HCT116 (cell line): ENCODE measurements around the gene ELOA. TPM values are rescaled to one million over a fixed set of nuclear protein-coding genes. Genes with fewer than 3 reads are reported as not detected.

Experiments used
- ATAC-seq: fragments of 200-7000 bp; cut with Tn5 transposase; 2 replicates; pipeline ENCODE4 v1.9.1; 2020; ENCODE audit warnings: mild to moderate bottlenecking, moderate library complexity
- BruUV-seq: library from RNA; stranded (reverse); fragments of 400-500 nt; replicated peaks from 2 replicates; lab custom pipeline; 2021; lab: Mats Ljungman, UMichigan
- CTCF ChIA-PET: fragments of 300-600 bp; sonication (Branson Sonifier 250); formaldehyde crosslinking; loops from one replicate; lab custom pipeline; 2021; ENCODE audit warnings: antibody characterized with exemption; lab: Charles Lee
- POLR2A ChIA-PET: fragments of 300-600, 350-600 bp; sonication (Branson Sonifier 250); formaldehyde crosslinking; loops from one replicate; lab custom pipeline; 2021; ENCODE audit warnings: antibody characterized with exemption; lab: Charles Lee
- RAD21 ChIA-PET, 2 experiments: fragments of 300-600 bp; sonication (Branson Sonifier 250); formaldehyde crosslinking; loops; one replicate each; lab custom pipeline; 2023; ENCODE audit warnings: low total read pairs in 2 of 2; ENCODE audit not compliant: uncharacterized antibody in 2 of 2, unreplicated experiment in 2 of 2, low non-redundant PET in 1 of 2; lab: Charles Lee
- DNase-seq: peaks from one replicate; pipeline ENCODE4 v3.0.0-alpha.2; 2010; ENCODE audit warnings: low read depth, low spot score
- H2AFZ ChIP-seq: fragments of 200-600 bp; shearing (Covaris generic), sonication (generic); 2 replicates; pipeline ENCODE4 v1.6.1; 2017; ENCODE audit warnings: low read depth, mixed run types, mixed read lengths, antibody characterized with exemption, low read length; ENCODE audit not compliant: poor library complexity, severe bottlenecking
- H3K27ac ChIP-seq: 2 replicates; pipeline ENCODE4 v1.5.1; 2012; ENCODE audit warnings: low read depth, low read length
- H3K27me3 ChIP-seq: fragments of 200-600 bp; sonication (generic); 2 replicates; pipeline ENCODE4 v1.6.1; 2016; ENCODE audit warnings: mixed run types, low read length, mixed read lengths; ENCODE audit not compliant: insufficient read depth
- H3K36me3 ChIP-seq, 2 experiments: fragments of 200-500 bp in 1 of 2; fragments of 200-600 bp in 1 of 2; sonication (Bioruptor generic) in 1 of 2; sonication (generic) in 1 of 2; 2 replicates each; pipeline versions ENCODE4 v1.5.1 to v1.6.1; 2014 to 2016; ENCODE audit warnings: low read length in 2 of 2, inconsistent platforms in 1 of 2, mixed read lengths in 1 of 2, mixed run types in 1 of 2; ENCODE audit not compliant: insufficient read depth in 2 of 2, control insufficient read depth in 1 of 2
- H3K4me1 ChIP-seq, 2 experiments: fragments of 200-600 bp in 1 of 2; sonication (generic) in 1 of 2; 2 replicates each; pipeline versions ENCODE4 v1.5.1 to v1.6.1; 2012 to 2017; ENCODE audit warnings: low read length in 2 of 2, inconsistent platforms in 1 of 2, mild to moderate bottlenecking in 1 of 2, mixed read lengths in 1 of 2, mixed run types in 1 of 2, moderate library complexity in 1 of 2; ENCODE audit not compliant: insufficient read depth in 2 of 2, control insufficient read depth in 1 of 2
- H3K4me2 ChIP-seq: fragments of 200-600 bp; sonication (generic); 2 replicates; pipeline ENCODE4 v1.6.1; 2017; ENCODE audit warnings: mixed run types, low read length, mixed read lengths
- H3K4me3 ChIP-seq, 2 experiments: fragments of 200-600 bp in 1 of 2; sonication (generic) in 1 of 2; replicated peaks in 1 of 2; 2 replicates each; pipeline ENCODE4 v1.5.1; 2011 to 2016; ENCODE audit warnings: low read length in 2 of 2, control low read depth in 1 of 2, low read depth in 1 of 2, mild to moderate bottlenecking in 1 of 2, mixed read lengths in 1 of 2, mixed run types in 1 of 2
- H3K79me2 ChIP-seq: fragments of 200-600 bp; sonication (generic); 2 replicates; pipeline ENCODE4 v1.6.1; 2017; ENCODE audit warnings: mild to moderate bottlenecking, mixed run types, low read length, moderate library complexity, mixed read lengths; ENCODE audit not compliant: insufficient read depth
- H3K9ac ChIP-seq: fragments of 200-600 bp; sonication (generic); 2 replicates; pipeline ENCODE4 v1.6.1; 2016; ENCODE audit warnings: low read length, mixed read lengths
- H3K9me2 ChIP-seq: fragments of 200-600 bp; sonication (generic), shearing (Covaris generic); 2 replicates; pipeline ENCODE4 v1.6.1; 2017; ENCODE audit warnings: mixed run types, mild to moderate bottlenecking, moderate library complexity; ENCODE audit not compliant: insufficient read depth
- H3K9me3 ChIP-seq, 2 experiments: fragments of 200-500 bp in 1 of 2; fragments of 200-600 bp in 1 of 2; sonication (Bioruptor generic) in 1 of 2; sonication (generic) in 1 of 2; 2 replicates each; pipeline ENCODE4 v1.6.1; 2014 to 2017; ENCODE audit warnings: low read length in 2 of 2, mixed read lengths in 2 of 2, inconsistent platforms in 1 of 2, low read depth in 1 of 2, mild to moderate bottlenecking in 1 of 2, mixed run types in 1 of 2, moderate library complexity in 1 of 2; ENCODE audit not compliant: control insufficient read depth in 1 of 2, insufficient read depth in 1 of 2
- H4K20me1 ChIP-seq: fragments of 200-600 bp; sonication (generic), shearing (Covaris generic); 2 replicates; pipeline ENCODE4 v1.6.1; 2017; ENCODE audit warnings: mixed run types, mild to moderate bottlenecking, moderate library complexity; ENCODE audit not compliant: insufficient read depth
- EGR1 ChIP-seq: IDR thresholded peaks from 2 replicates; pipeline ENCODE4 v1.6.1; 2012; ENCODE audit warnings: low read depth
- ELF1 ChIP-seq: IDR thresholded peaks from 2 replicates; pipeline ENCODE4 v1.6.1; 2012; ENCODE audit warnings: low read depth, borderline replicate concordance
- EZH2 ChIP-seq: fragments of 200-600 bp; sonication (generic); IDR thresholded peaks from 2 replicates; pipeline ENCODE4 v1.6.1; 2017; ENCODE audit warnings: antibody characterized with exemption, mixed run types
- EZH2phosphoT487 ChIP-seq: fragments of 200-600 bp; IDR thresholded peaks from 2 replicates; pipeline ENCODE4 v1.6.1; 2018; ENCODE audit warnings: antibody characterized with exemption, borderline replicate concordance
- JUND ChIP-seq: IDR thresholded peaks from 2 replicates; pipeline ENCODE4 v1.6.1; 2012
- POLR2A ChIP-seq: IDR thresholded peaks from 2 replicates; pipeline ENCODE4 v1.7.0; 2011; ENCODE audit warnings: borderline replicate concordance; ENCODE audit not compliant: insufficient read depth, insufficient read length; ENCODE audit errors: extremely low read depth
- RAD21 ChIP-seq: IDR thresholded peaks from 2 replicates; pipeline ENCODE4 v1.6.1; 2012; ENCODE audit warnings: low read depth, mild to moderate bottlenecking
- REST ChIP-seq: IDR thresholded peaks from 2 replicates; pipeline ENCODE4 v1.6.1; 2012; ENCODE audit warnings: low read depth
- SP1 ChIP-seq: IDR thresholded peaks from 2 replicates; pipeline ENCODE4 v1.6.1; 2012; ENCODE audit warnings: low read depth
- TCF7L2 ChIP-seq: IDR thresholded peaks from 2 replicates; pipeline ENCODE4 v1.7.0; 2011; ENCODE audit warnings: borderline replicate concordance, inconsistent platforms; ENCODE audit not compliant: insufficient read depth, insufficient read length; ENCODE audit errors: extremely low read depth
- YY1 ChIP-seq: IDR thresholded peaks from 2 replicates; pipeline ENCODE4 v1.6.1; 2011; ENCODE audit warnings: low read length, low read depth, moderate library complexity, mild to moderate bottlenecking; ENCODE audit not compliant: insufficient replicate concordance; ENCODE audit errors: extremely low read depth
- ZBTB33 ChIP-seq: IDR thresholded peaks from 2 replicates; pipeline ENCODE4 v1.6.1; 2011; ENCODE audit warnings: mild to moderate bottlenecking, low read length, moderate library complexity; ENCODE audit not compliant: insufficient replicate concordance; ENCODE audit errors: extremely low read depth
- ZFX ChIP-seq: fragments of 450-650 bp; IDR thresholded peaks from 2 replicates; pipeline ENCODE4 v1.6.1; 2017
- ZNF274 ChIP-seq: fragments of 200-500 bp; sonication (Bioruptor generic); IDR thresholded peaks from 2 replicates; pipeline ENCODE4 v1.6.1; 2014; ENCODE audit warnings: mild to moderate bottlenecking, low read depth, low read length, inconsistent platforms
- intact Hi-C: fragments of 100-400 bp; cut with micrococcal nuclease; formaldehyde crosslinking; loops from 2 replicates; pipeline ENCODE4 v1.10.0; 2022
- total RNA-seq: library from RNA; stranded (reverse); gene quantifications from one replicate; pipeline ENCODE4 v1.2.1, GENCODE V29; 2021; ENCODE audit not compliant: unreplicated experiment

The ELOA gene
- total RNA-seq, 1 experiment from 2014 or later = 39.3 TPM

- Histone ChIP-seq H3K9me3 (no peaks in the 10 kb centered on the region), H3K4me3 (no peak overlapping the region), H3K27ac (no peak overlapping the region), H3K9me2 (no peaks in the 10 kb centered on the region), H3K27me3 (no peaks in the 10 kb centered on the region), H3K4me1 (peaks cover 12 to 27% of the 10 kb centered on the region in 2 experiments; a peak in 3 of 4 replicates), H3K79me2 (peaks cover 31% of the 10 kb centered on the region), H3K4me2 (no peak overlapping the region), H3K36me3 (no peaks in the 10 kb centered on the region), H2AFZ (no peak overlapping the region), H3K9ac (no peak overlapping the region), H4K20me1 (no peaks in the 10 kb centered on the region)
- DNase-seq (no peak), ATAC-seq (no peak)
- POLR2A ChIA-PET = interaction anchor here (0.6 to 1.1 kb wide), 2 partner anchors 35 to 755 kb away, joined by 4 read pairs; partner anchors contain the start of gene RPL11
- no peak for TF ChIP-seq JUND
- TF ChIP-seq ZFX = no peak
- no peak for TF ChIP-seq EZH2phosphoT487
- TF ChIP-seq ELF1 = no peak
- no peak for TF ChIP-seq ZBTB33
- TF ChIP-seq RAD21 = no peak
- no peak for TF ChIP-seq YY1
- no peak for TF ChIP-seq POLR2A
- TF ChIP-seq REST = no peak
- no peak for TF ChIP-seq EGR1
- no peak for TF ChIP-seq ZNF274
- no peak for TF ChIP-seq TCF7L2
- TF ChIP-seq EZH2 = no peak
- no peak for TF ChIP-seq SP1
- intact Hi-C loops = no loop called here
- CTCF ChIA-PET = interaction anchor here (1.1 kb wide), 1 partner anchor 45 kb away, joined by 3 read pairs; no protein-coding TSS in a partner anchor
- BruUV-seq = no TSS peak
- RAD21 ChIA-PET = no interaction called here
These were observed 16.6 kb upstream of the ELOA start for GRCh38 chr1:23726686-23727085.
